Raji (cell line): Measurements from ENCODE around the gene OTOS.

Experiments used
- POLR2A ChIP-seq: IDR thresholded peaks from 2 replicates; pipeline ENCODE4 v1.6.1; 2011; ENCODE audit warnings: low read depth, low read length, control low read depth; ENCODE audit not compliant: insufficient read depth

Gene OTOS

GRCh38 chr2:240147382-240147781, 6.9 kb upstream of the OTOS start:
- no peak for TF ChIP-seq POLR2A

GRCh38 chr2:240146627-240147278, 6.3 kb upstream of the OTOS start:
- no peak for TF ChIP-seq POLR2A

- no peak for TF ChIP-seq POLR2A
These were observed 5.7 kb upstream of the OTOS start for GRCh38 chr2:240146141-240146561.

GRCh38 chr2:240145461-240145860, 5.0 kb upstream of the OTOS start:
- TF ChIP-seq POLR2A: no peak

- no peak for TF ChIP-seq POLR2A
These were observed 4.3 kb upstream of the OTOS start for GRCh38 chr2:240144649-240145261.

- TF ChIP-seq POLR2A: no peak
These were observed 3.6 kb upstream of the OTOS start for GRCh38 chr2:240143801-240144648.

- no peak for TF ChIP-seq POLR2A
These were observed 2.8 kb upstream of the OTOS start for GRCh38 chr2:240143276-240143675.

- TF ChIP-seq POLR2A: no peak
These were observed 2.4 kb upstream of the OTOS start for GRCh38 chr2:240142859-240143258.

- no peak for TF ChIP-seq POLR2A
These were observed 1.9 kb upstream of the OTOS start for GRCh38 chr2:240142256-240142775.

GRCh38 chr2:240141736-240142135, 1.3 kb upstream of the OTOS start:
- TF ChIP-seq POLR2A: no peak

- no peak for TF ChIP-seq POLR2A
These were observed 462 bp upstream of the OTOS start for GRCh38 chr2:240140920-240141319.

- no peak for TF ChIP-seq POLR2A
These were observed 628 bp downstream of the OTOS start for GRCh38 chr2:240139666-240140393.

- no peak for TF ChIP-seq POLR2A
These were observed 1.4 kb downstream of the OTOS start for GRCh38 chr2:240139011-240139441.

- no peak for TF ChIP-seq POLR2A
These were observed 2.0 kb downstream of the OTOS start for GRCh38 chr2:240138254-240138984.

GRCh38 chr2:240137596-240138253, 2.7 kb downstream of the OTOS start:
- TF ChIP-seq POLR2A: no peak
